Endothelial cell of umbilical vein (primary cell): ENCODE data around the gene KHK. TPM values are rescaled to one million over a fixed set of nuclear protein-coding genes. Genes with fewer than 3 reads are reported as not detected.

Experiments
- BruUV-seq: library from RNA; stranded (reverse); fragments of 400-500 nt; replicated peaks from 2 replicates; lab custom pipeline; 2021; lab: Mats Ljungman, UMichigan
- CTCF ChIA-PET: fragments of 300-600, 350-600 bp; sonication (Branson Sonifier 250); formaldehyde crosslinking; loops from one replicate; lab custom pipeline; 2021; ENCODE audit warnings: antibody characterized with exemption, inconsistent platforms; lab: Charles Lee
- POLR2A ChIA-PET: fragments of 300-600, 350-600 bp; sonication (Branson Sonifier 250); formaldehyde crosslinking; loops from one replicate; lab custom pipeline; 2021; ENCODE audit warnings: antibody characterized with exemption, inconsistent platforms; lab: Charles Lee
- DNase-seq: peaks from one replicate; pipeline ENCODE4 v3.0.0-alpha.2; 2011; ENCODE audit warnings: low read depth, low spot score
- FAIRE-seq: peaks from 2 replicates; lab custom pipeline; 2011; peaks lifted over from hg19 to GRCh38; lab: Jason Lieb, UNC
- H2AFZ ChIP-seq: 2 replicates; pipeline ENCODE4 v1.6.0; 2012; ENCODE audit warnings: low read depth, low read length, control low read depth, inconsistent platforms
- H3K27ac ChIP-seq: 2 replicates; pipeline ENCODE4 v1.5.1; 2011; ENCODE audit warnings: low read depth, mild to moderate bottlenecking, control low read depth, low read length, moderate library complexity; ENCODE audit not compliant: insufficient read depth
- H3K27me3 ChIP-seq, 2 experiments: 2 replicates each; pipeline versions ENCODE4 v1.6.0 to v1.6.1; 2011; ENCODE audit warnings: low read length in 2 of 2, mixed read lengths in 1 of 2; ENCODE audit not compliant: control insufficient read depth in 2 of 2, insufficient read depth in 2 of 2
- H3K36me3 ChIP-seq, 2 experiments: 2 replicates in 1 of 2; 3 replicates in 1 of 2; pipeline ENCODE4 v1.5.1; 2011; ENCODE audit warnings: low read length in 2 of 2, mild to moderate bottlenecking in 1 of 2, moderate library complexity in 1 of 2; ENCODE audit not compliant: control insufficient read depth in 2 of 2, insufficient read depth in 2 of 2; ENCODE audit errors: extremely low read depth in 1 of 2
- H3K4me1 ChIP-seq: 3 replicates; pipeline ENCODE4 v1.5.1; 2011; ENCODE audit warnings: mild to moderate bottlenecking, low read length; ENCODE audit not compliant: control insufficient read depth, insufficient read depth; ENCODE audit errors: extremely low read depth
- H3K4me2 ChIP-seq: 2 replicates; pipeline ENCODE4 v1.6.1; 2011; ENCODE audit warnings: low read length, control low read depth, mixed read lengths; ENCODE audit not compliant: insufficient read depth
- H3K4me3 ChIP-seq, 3 experiments: fragments of 200-600 bp in 1 of 3; sonication (generic), shearing (Covaris generic) in 1 of 3; replicated peaks in 1 of 3; 2 replicates each; pipeline ENCODE4 v1.5.1; 2011 to 2016; ENCODE audit warnings: control low read depth in 3 of 3, low read length in 3 of 3, mild to moderate bottlenecking in 2 of 3, inconsistent platforms in 1 of 3, low read depth in 1 of 3, moderate library complexity in 1 of 3; ENCODE audit not compliant: insufficient read depth in 1 of 3
- H3K79me2 ChIP-seq: 2 replicates; pipeline ENCODE4 v1.6.0; 2012; ENCODE audit warnings: low read length, inconsistent platforms; ENCODE audit not compliant: control insufficient read depth, insufficient read depth
- H3K9ac ChIP-seq: replicated peaks from 2 replicates; pipeline ENCODE3; 2011; ENCODE audit warnings: low read length, control low read depth; ENCODE audit not compliant: insufficient read depth; ENCODE audit errors: extremely low read depth
- H3K9me1 ChIP-seq: replicated peaks from 3 replicates; pipeline ENCODE4 v1.6.0; 2011; ENCODE audit warnings: mild to moderate bottlenecking, low read length; ENCODE audit not compliant: control insufficient read depth, insufficient read depth; ENCODE audit errors: extremely low read depth
- H3K9me3 ChIP-seq: replicated peaks from 2 replicates; pipeline ENCODE4 v1.5.1; 2012; ENCODE audit warnings: low read length, inconsistent platforms; ENCODE audit not compliant: control insufficient read depth, insufficient read depth
- H4K20me1 ChIP-seq: replicated peaks from 2 replicates; pipeline ENCODE3; 2011; ENCODE audit warnings: mild to moderate bottlenecking, low read length; ENCODE audit not compliant: control insufficient read depth, insufficient read depth; ENCODE audit errors: extremely low read depth
- CTCF ChIP-seq, 2 donors: IDR thresholded peaks; 1 replicate in 1 of 2; 2 replicates in 1 of 2; pipeline ENCODE4 v1.5.1; 2011; ENCODE audit warnings: low read length in 2 of 2, mild to moderate bottlenecking in 2 of 2, moderate library complexity in 2 of 2, control low read depth in 1 of 2, inconsistent platforms in 1 of 2, low read depth in 1 of 2; ENCODE audit not compliant: insufficient read depth in 1 of 2; ENCODE audit errors: extremely low read depth in 1 of 2
- EZH2 ChIP-seq: IDR thresholded peaks from 2 replicates; pipeline ENCODE4 v1.6.1; 2012; ENCODE audit warnings: borderline replicate concordance, low read depth, mild to moderate bottlenecking, moderate library complexity, low read length, inconsistent platforms; ENCODE audit not compliant: severe bottlenecking
- FOS ChIP-seq: IDR thresholded peaks from 2 replicates; pipeline ENCODE4 v1.6.1; 2011; ENCODE audit warnings: mild to moderate bottlenecking, low read length, moderate library complexity, borderline replicate concordance; ENCODE audit not compliant: insufficient read depth
- GATA2 ChIP-seq: IDR thresholded peaks from 2 replicates; pipeline ENCODE4 v1.7.0; 2011; ENCODE audit warnings: low read depth, mild to moderate bottlenecking, moderate library complexity, mixed read lengths, low read length; ENCODE audit not compliant: insufficient read length, insufficient read depth
- JUN ChIP-seq: IDR thresholded peaks from 2 replicates; pipeline ENCODE4 v1.6.1; 2011; ENCODE audit warnings: borderline replicate concordance, low read depth; ENCODE audit not compliant: insufficient read length, insufficient read depth
- MAX ChIP-seq: IDR thresholded peaks from 2 replicates; pipeline ENCODE4 v1.6.1; 2011; ENCODE audit not compliant: insufficient read depth, insufficient read length
- MYC ChIP-seq: IDR thresholded peaks from one replicate; pipeline ENCODE4 v1.6.1; 2011; ENCODE audit warnings: mild to moderate bottlenecking, low read depth, low read length
- POLR2A ChIP-seq: IDR thresholded peaks from 2 replicates; pipeline ENCODE4 v1.6.1; 2012; ENCODE audit warnings: low read depth, mild to moderate bottlenecking, control low read depth, low read length
- POLR2AphosphoS5 ChIP-seq: IDR thresholded peaks from 2 replicates; pipeline ENCODE4 v1.6.1; 2012; ENCODE audit warnings: low read depth, mild to moderate bottlenecking, control low read depth, low read length, moderate library complexity; ENCODE audit not compliant: insufficient read depth
- dilution Hi-C: fragments of 300-500 bp; cut with MboI; formaldehyde crosslinking; loops from one replicate; pipeline ENCODE4 v1.15.0; 2019; ENCODE audit warnings: low sequenced_read_pairs; ENCODE audit not compliant: extremely low pct_ligation_motif_present
- intact Hi-C: fragments of 100-400 bp; cut with micrococcal nuclease; formaldehyde crosslinking; loops from one replicate; pipeline ENCODE4 v1.10.0; 2022
- polyA plus RNA-seq, 4 experiments: library from polyadenylated mRNA; depleted of rRNA in 3 of 4; stranded (reverse) in 3 of 4; unstranded in 1 of 4; fragments of >200 nt; gene quantifications; 2 replicates each; pipeline versions ENCODE4 v1.2.1 to v1.2.3, GENCODE V29; 2011 to 2012; ENCODE audit warnings: missing spikeins in 1 of 4
- total RNA-seq: library from RNA; stranded (reverse); gene quantifications from 2 replicates; pipeline ENCODE4 v1.2.3, GENCODE V29; 2021

KHK gene
- total and polyA plus RNA-seq, 2 donors (not counting 3 experiments of a cell fraction or from before 2014, with no cell fraction given): 2.9 to 4.4 TPM

GRCh38 chr2:27091746-27092695 is 5.4 kb downstream of the KHK start:
- dilution Hi-C loops: no loop called here
- ChIA-PET POLR2A (no interaction called here), CTCF (interaction anchor here (1.1 to 1.7 kb wide), 3 partner anchors 8 to 246 kb away, joined by 3 to 5 read pairs (median 3); no protein-coding TSS in a partner anchor)

More at GRCh38 chr2:27091746-27092695, 5.4 kb downstream of the KHK start:
- no peak overlapping the region for H3K9ac ChIP-seq
- DNase-seq: no peak
- no peaks in the 10 kb centered on the region for H4K20me1 ChIP-seq
- BruUV-seq: no TSS peak
- TF ChIP-seq MAX (no peak), EZH2 (no peak), JUN (no peak), CTCF (IDR thresholded peaks at IDR 0.05; ENCODE audit: extremely low read depth in 1 of 2, insufficient read depth in 1 of 2, low read depth in 1 of 2, low read length in 2 of 2) (no peak), FOS (no peak), MYC (no peak), POLR2AphosphoS5 (no peak), GATA2 (no peak), POLR2A (no peak)
- no peak for FAIRE-seq
- H3K9me3 ChIP-seq: no peaks in the 10 kb centered on the region
- H3K4me2 ChIP-seq: no peak overlapping the region
- H3K4me1 ChIP-seq: peaks cover under 1% of the 10 kb centered on the region
- no peaks in the 10 kb centered on the region for H3K27me3 ChIP-seq
- no peak overlapping the region for H2AFZ ChIP-seq
- intact Hi-C loops: no loop called here
- H3K4me3 ChIP-seq: no peak overlapping the region
- no peak overlapping the region for H3K27ac ChIP-seq
- no peaks in the 10 kb centered on the region for H3K79me2 ChIP-seq
- no peaks in the 10 kb centered on the region for H3K36me3 ChIP-seq
- no peaks in the 10 kb centered on the region for H3K9me1 ChIP-seq
